GM18526 (cell line): ENCODE measurements around the gene HMGCL.

Source experiments
- POLR2A ChIP-seq: IDR thresholded peaks from 3 replicates; pipeline ENCODE4 v1.6.1; 2011; ENCODE audit not compliant: insufficient read length; ENCODE audit errors: extremely low read depth

Gene HMGCL

DNA sequence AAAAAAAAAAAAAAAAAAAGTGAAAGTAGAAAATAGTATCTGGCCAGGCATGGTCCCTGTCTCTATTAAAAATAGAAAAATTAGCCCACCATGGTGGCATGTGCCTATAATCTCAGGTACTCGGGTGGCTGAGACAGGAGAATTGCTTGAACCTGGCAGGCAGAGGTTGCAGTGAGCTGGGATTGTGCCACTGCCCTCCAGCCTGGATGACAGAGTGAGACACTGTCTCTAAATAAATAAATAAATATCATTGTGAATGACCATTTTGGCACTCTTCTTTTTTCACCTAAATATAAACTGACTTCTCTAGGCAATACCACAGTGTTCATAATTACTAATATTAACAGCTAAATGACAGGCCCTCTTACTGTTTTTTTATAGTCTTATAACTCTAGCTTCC, 67.4 kb downstream of the HMGCL start:
- no peak for TF ChIP-seq POLR2A

DNA sequence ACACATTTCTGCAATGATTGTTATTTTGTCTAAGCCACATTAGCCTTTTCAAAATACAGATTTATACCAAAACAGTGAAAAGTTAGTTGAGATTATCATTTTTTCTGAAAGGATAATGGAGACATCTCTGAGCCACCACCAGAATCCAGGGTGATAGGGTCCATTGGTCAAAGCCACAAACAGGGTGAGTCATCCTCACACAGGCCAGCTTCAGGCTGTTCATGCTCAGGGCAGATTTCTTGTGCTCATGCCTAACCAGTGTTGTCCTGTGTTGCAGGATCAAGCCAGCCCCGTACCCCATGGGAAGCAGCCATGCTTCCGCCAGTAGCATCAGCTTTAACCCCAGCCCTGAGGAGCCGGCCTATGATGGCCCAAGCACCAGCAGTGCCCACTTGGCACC, 68.6 kb downstream of the HMGCL start:
- no peak for TF ChIP-seq POLR2A

DNA sequence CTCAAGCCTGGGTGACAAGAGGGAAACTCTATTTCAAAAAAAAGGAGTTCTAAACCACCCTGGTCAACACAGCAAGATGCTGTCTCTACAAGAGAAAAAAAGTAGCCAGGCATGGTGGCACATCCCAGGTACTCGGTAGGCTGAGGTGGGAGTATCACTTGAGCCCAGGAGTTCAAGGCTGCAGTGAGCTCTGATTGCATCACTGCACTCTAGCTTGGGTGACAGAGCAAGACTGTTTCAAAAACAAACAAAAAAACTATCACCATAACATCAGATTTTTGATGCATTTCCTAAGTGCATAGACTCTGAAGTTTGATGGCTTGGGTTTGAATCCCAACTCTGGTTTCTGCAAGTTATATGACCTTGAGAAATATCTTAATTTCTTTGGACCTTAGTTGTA, 72.3 kb downstream of the HMGCL start:
- TF ChIP-seq POLR2A: no peak
